Cardiac muscle cell (in vitro differentiated cells and primary cell): Measurements from ENCODE around the gene DNAI2. TPM values are rescaled to one million over a fixed set of nuclear protein-coding genes. Genes with fewer than 3 reads are reported as not detected.

Experiments
- DNase-seq, 2 donors: peaks; one replicate each; pipeline versions ENCODE4 v3.0.0 to v3.0.0-alpha.2; 2010 to 2017; ENCODE audit warnings: low read depth in 1 of 2, low spot score in 1 of 2
- H3K27ac ChIP-seq: fragments of 200-600 bp; sonication (generic); 2 replicates; pipeline ENCODE4 v1.5.1; 2016
- H3K27me3 ChIP-seq: fragments of 200-600 bp; sonication (generic); 2 replicates; pipeline ENCODE4 v1.6.0; 2016; ENCODE audit warnings: control low read depth
- H3K36me3 ChIP-seq: fragments of 200-600 bp; sonication (generic); 2 replicates; pipeline ENCODE4 v1.5.1; 2016; ENCODE audit warnings: control low read depth
- H3K4me1 ChIP-seq: fragments of 200-600 bp; sonication (generic); 2 replicates; pipeline ENCODE4 v1.8.1; 2017; ENCODE audit warnings: low read depth, mild to moderate bottlenecking, mixed run types
- H3K4me3 ChIP-seq: fragments of 200-600 bp; sonication (generic); 2 replicates; pipeline ENCODE4 v1.5.1; 2016; ENCODE audit warnings: mild to moderate bottlenecking
- H3K9me3 ChIP-seq: fragments of 200-600 bp; sonication (generic); 2 replicates; pipeline ENCODE4 v1.5.1; 2017; ENCODE audit warnings: low read depth, mild to moderate bottlenecking, control low read depth
- polyA plus RNA-seq: library from polyadenylated mRNA; unstranded; fragments of >200 nt; fragmentation: Nextera tagmentation; extraction: Ambion mirVana; gene quantifications from 2 replicates; pipeline ENCODE4 v1.2.1, GENCODE V29; 2016
- total RNA-seq: library from RNA; depleted of rRNA; stranded (reverse); fragments of >200 nt; gene quantifications from 2 replicates; pipeline ENCODE4 v1.2.3, GENCODE V29; 2016
- TF ChIP-seq, protein P1 (sequence below): IDR thresholded peaks from 2 replicates; pipeline ENCODE4 v1.5.1; 2012; ENCODE audit warnings: low read depth, mild to moderate bottlenecking, low read length

DNAI2 gene
- total and polyA plus RNA-seq, 2 experiments from 2014 or later, result not detected

DNA sequence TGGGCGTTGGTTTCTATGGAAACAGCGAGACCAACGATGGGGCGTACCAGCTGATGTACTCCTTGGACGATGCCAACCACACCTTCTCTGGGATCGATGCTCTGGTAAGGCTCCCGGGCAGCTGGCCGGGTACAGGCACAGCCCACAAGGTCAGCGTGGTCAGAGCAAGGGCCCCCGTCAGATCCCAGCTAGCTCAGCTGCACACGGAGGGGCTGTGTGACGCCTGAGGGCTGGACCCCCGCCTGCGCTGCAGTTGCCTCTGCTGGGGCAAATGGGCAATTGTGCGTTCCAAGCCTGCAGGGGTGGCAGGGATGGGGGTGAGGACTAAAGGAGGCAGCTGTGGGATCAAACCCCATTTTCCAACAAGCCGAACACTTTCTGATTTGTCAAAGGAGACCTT lies 43.1 kb upstream of the DNAI2 start:
- Histone ChIP-seq H3K4me1 (peaks cover 7% of the 10 kb centered on the region), H3K27me3 (no peaks in the 10 kb centered on the region), H3K4me3 (no peak overlapping the region), H3K27ac (no peak overlapping the region), H3K9me3 (no peaks in the 10 kb centered on the region), H3K36me3 (no peaks in the 10 kb centered on the region)
- DNase-seq, result no peak
- TF ChIP-seq, protein P1, sequence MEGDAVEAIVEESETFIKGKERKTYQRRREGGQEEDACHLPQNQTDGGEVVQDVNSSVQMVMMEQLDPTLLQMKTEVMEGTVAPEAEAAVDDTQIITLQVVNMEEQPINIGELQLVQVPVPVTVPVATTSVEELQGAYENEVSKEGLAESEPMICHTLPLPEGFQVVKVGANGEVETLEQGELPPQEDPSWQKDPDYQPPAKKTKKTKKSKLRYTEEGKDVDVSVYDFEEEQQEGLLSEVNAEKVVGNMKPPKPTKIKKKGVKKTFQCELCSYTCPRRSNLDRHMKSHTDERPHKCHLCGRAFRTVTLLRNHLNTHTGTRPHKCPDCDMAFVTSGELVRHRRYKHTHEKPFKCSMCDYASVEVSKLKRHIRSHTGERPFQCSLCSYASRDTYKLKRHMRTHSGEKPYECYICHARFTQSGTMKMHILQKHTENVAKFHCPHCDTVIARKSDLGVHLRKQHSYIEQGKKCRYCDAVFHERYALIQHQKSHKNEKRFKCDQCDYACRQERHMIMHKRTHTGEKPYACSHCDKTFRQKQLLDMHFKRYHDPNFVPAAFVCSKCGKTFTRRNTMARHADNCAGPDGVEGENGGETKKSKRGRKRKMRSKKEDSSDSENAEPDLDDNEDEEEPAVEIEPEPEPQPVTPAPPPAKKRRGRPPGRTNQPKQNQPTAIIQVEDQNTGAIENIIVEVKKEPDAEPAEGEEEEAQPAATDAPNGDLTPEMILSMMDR, result no peak

DNA sequence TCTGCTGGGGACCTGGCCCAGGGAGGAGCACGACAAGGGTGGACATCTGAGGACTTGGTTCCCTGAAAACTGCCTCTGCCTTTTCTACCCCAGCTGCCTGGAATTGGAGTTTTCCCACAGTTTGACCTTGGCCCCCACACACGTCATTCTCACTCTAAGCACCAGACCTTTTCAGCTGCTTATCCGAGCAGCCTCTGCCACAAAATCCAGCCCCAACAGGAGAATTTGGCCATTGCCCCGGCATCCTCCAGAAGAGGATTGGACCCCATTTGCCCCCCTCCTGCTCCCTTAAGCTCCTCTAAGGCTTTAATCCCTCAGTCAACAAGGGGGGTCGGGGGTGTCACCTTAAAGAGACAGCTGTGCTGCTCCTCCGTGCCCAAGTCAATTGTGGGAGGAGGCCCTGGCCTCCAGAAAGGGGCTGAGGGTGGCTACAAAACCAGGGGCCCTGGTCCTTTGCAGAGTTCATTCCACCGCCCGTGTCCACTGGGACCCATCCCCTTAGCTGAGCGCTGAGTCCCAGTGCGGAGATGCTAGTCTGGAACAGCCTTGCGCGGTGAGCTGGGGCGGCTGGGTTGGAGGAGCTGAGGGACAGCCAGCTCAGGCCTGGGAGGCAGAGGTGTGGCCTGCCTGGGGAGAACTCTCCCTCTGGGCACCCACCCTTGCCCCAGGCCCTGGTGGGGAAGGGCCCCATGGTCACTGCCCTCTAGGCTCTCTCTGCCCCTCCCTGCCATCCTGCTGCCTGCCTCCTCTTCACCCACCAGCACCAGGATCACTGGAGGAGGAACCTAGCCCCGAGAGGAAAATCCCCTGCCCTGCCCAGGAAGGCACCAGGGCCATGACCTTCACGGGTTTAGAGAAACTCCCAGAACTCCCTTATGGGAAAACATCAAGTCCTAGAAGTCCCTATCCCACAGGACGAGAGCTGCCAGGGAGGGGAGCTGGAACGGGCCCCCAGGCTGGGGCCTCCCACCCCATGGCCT lies 41.8 kb upstream of the DNAI2 start:
- Histone ChIP-seq H3K4me3 (no peak overlapping the region), H3K4me1 (peaks cover 14% of the 10 kb centered on the region), H3K27me3 (no peaks in the 10 kb centered on the region), H3K27ac (no peak overlapping the region), H3K9me3 (no peaks in the 10 kb centered on the region), H3K36me3 (no peaks in the 10 kb centered on the region)
- DNase-seq, result no peak
- TF ChIP-seq, protein P1, result no peak

DNA sequence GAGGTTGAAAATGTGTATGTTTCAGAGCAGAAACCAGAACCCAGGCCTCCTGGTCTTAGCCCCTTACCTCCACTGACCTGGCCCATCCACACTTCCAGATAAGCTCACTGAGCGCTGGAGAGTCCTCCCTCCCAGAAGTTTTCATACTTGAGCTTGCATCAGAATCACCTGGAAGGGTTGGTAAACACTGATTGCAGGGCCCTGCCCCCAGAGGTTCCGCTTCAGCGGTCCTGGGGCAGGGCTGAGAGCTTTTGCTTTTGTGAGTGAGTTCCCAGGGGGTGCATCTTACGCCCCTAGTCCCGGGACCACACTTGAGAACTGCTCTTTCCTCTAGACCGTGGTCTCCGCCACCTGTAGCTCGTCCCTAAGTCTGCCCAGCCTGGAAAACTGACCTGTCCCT lies 40.1 kb upstream of the DNAI2 start:
- Histone ChIP-seq H3K36me3 (no peaks in the 10 kb centered on the region), H3K27ac (no peak overlapping the region), H3K9me3 (no peaks in the 10 kb centered on the region), H3K27me3 (no peaks in the 10 kb centered on the region), H3K4me3 (no peak overlapping the region), H3K4me1 (peaks cover 14% of the 10 kb centered on the region)
- TF ChIP-seq, protein P1, result no peak
- no peak for DNase-seq

DNA sequence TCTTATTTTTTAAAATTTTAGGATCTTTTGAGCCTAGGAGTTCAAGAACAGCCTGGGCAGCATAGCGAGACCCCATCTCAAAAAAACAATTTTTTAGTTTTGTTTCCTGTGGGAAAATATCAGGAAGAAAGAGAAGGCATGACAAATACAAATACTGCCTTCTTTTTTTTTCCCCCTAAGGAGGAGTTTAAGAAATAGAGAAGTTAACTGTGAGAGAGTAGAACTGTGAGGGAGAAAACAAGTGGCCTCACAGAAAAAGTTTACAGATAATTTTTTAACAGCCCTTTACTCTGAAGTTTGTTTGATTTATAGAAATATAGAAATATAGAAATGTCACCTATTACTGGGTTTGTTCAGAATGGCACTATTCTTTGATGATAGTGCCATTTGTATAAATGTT lies 39.5 kb upstream of the DNAI2 start:
- Histone ChIP-seq H3K27ac (no peak overlapping the region), H3K36me3 (no peaks in the 10 kb centered on the region), H3K4me1 (peaks cover 14% of the 10 kb centered on the region)

DNA sequence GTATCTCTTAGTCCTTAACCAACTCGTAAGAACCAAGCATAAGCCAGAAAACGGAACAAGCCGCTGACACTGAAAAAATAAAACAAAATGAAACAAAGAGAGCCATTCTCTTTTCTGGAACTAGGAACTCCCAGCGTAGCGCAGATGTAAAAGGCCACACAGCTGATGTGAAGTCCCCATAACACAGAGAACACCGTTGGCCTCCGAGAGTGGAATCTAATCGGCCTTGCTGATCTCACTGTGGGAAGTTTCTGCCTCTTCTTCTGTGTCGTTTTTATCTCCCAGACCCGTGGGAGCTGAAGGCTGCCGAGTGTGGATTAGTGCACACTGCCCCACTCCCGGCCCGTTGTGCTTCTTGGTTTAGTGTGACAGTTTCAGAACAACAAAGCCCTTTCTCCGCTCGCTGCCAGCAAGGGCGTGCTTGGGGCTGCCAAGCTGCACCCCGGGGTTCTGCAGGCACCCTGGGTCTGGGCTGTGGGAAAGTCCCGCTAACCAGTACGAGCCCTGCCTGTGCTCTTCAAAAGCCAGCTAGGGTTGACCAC lies 38.9 kb upstream of the DNAI2 start:
- Histone ChIP-seq H3K4me1 (peaks cover 14% of the 10 kb centered on the region), H3K27me3 (no peaks in the 10 kb centered on the region), H3K36me3 (no peaks in the 10 kb centered on the region), H3K4me3 (no peak overlapping the region), H3K27ac (no peak overlapping the region), H3K9me3 (no peaks in the 10 kb centered on the region)
- DNase-seq, result no peak
- TF ChIP-seq, protein P1, result no peak

More for the DNA sequence above, 39.5 kb upstream of the DNAI2 start:
- TF ChIP-seq, protein P1, result no peak
- H3K27me3 ChIP-seq, result no peaks in the 10 kb centered on the region
- no peak overlapping the region for H3K4me3 ChIP-seq
- DNase-seq, result no peak
- no peaks in the 10 kb centered on the region for H3K9me3 ChIP-seq
